Right lobe of liver (tissue), 4 donors: ENCODE data around the gene RDH5.

ENCODE experiments used
- CTCF ChIP-seq, 4 donors: fragments of 200-600 bp in 3 of 4; fragments of 450-650 bp in 1 of 4; IDR thresholded peaks; one replicate each; pipeline versions ENCODE4 v1.5.1 to v1.8.0; 2016 to 2022; ENCODE audit warnings: antibody characterized with exemption in 4 of 4, mild to moderate bottlenecking in 2 of 4
- POLR2A ChIP-seq: fragments of 450-650 bp; IDR thresholded peaks from one replicate; pipeline ENCODE4 v1.6.1; 2017; ENCODE audit warnings: antibody characterized with exemption, mild to moderate bottlenecking
- donor health status: DM: no; HTN: no; CAD: no.
- donor health status: DM: no; HTN: no; CAD: no.
- donor health status: DM: no; HTN: yes; CAD: no.

- no peak for TF ChIP-seq CTCF (IDR thresholded peaks at IDR 0.05)
- TF ChIP-seq POLR2A = no peak
Observed at GRCh38 chr12:55736076-55736475, 15.9 kb downstream of the RDH5 start.
